Measurements from ENCODE around the gene RRP7A. TPM values are rescaled to one million over a fixed set of nuclear protein-coding genes. Genes with fewer than 3 reads are reported as not detected.
"Not testable (repeated sequence)": the region's sequence is repeated elsewhere in the genome, so short reads cannot be mapped to it uniquely, and the experiment has no call there.

Gene RRP7A
- total RNA-seq, 2 donors from 2014 or later: 63.8 to 98.0 TPM

GRCh38 chr22:42528591-42529307 lies 9.2 kb upstream of the RRP7A start:
- no peak overlapping the region for H3K4me3 ChIP-seq (ENCODE audit: low read length)
- no peaks in the 10 kb centered on the region for H3K4me1 ChIP-seq (ENCODE audit: control insufficient read depth, insufficient read depth, low read length)
- H3K9ac ChIP-seq (ENCODE audit: extremely low read depth, low read length, poor library complexity, severe bottlenecking): no peak overlapping the region
- no peaks in the 10 kb centered on the region for H3K27me3 ChIP-seq (ENCODE audit: control insufficient read depth, insufficient read depth, low read length, poor library complexity, severe bottlenecking)
- H3K27ac Mint-ChIP-seq: no peak overlapping the region
- H3K36me3 Mint-ChIP-seq (ENCODE audit: low read depth): no peaks in the 10 kb centered on the region
- WGBS, 2 experiments (ENCODE audit: insufficient coverage in 1 of 2, insufficient read length in 1 of 2): 90 to 94% methylated on average over 2 to 11 of the region's 11 CpGs
- H3K36me3 ChIP-seq (ENCODE audit: control insufficient read depth, insufficient read depth, low read length): no peaks in the 10 kb centered on the region
- no peak overlapping the region for H3K4me3 Mint-ChIP-seq
- no peak overlapping the region for H3K27ac ChIP-seq (ENCODE audit: low read depth, low read length)
- no peak for DNase-seq
- no peaks in the 10 kb centered on the region for H3K4me1 Mint-ChIP-seq
- TF ChIP-seq CTCF (conservative IDR thresholded peaks at IDR 0.05): no peak
- peaks cover 8% of the 10 kb centered on the region for H3K9me3 ChIP-seq (ENCODE audit: control insufficient read depth, low read length)
- H3K27me3 Mint-ChIP-seq (ENCODE audit: insufficient read depth): peaks cover 27% of the 10 kb centered on the region
- peaks cover 6% of the 10 kb centered on the region for H3K9me3 Mint-ChIP-seq

DNA sequence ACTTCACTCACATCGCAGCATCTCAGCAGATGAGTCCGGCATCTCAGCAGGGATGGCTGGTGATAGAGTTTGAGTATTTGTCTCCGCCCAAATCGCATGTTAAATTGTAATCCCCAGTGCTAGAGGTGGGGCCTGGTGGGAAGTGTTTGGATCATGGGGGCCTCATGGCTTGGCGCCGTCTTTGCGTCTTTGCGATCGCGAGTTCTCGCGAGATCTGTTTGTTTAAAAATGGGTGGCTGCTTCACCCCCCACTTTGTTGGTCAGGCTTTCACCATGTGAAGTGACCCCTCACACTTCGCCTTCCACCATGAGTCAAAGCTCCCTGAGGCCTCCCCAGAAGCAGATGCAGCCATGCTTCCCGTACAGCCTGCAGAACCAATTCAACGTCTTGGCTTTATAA lies 3.0 kb upstream of the RRP7A start:
- H3K27ac ChIP-seq (ENCODE audit: low read depth, low read length): no peak overlapping the region
- no peak overlapping the region for H3K4me3 ChIP-seq (ENCODE audit: low read length)
- H3K4me3 Mint-ChIP-seq: no peak overlapping the region
- H3K9ac ChIP-seq (ENCODE audit: extremely low read depth, low read length, poor library complexity, severe bottlenecking): no peak overlapping the region
- peaks cover 5% of the 10 kb centered on the region for H3K36me3 Mint-ChIP-seq (ENCODE audit: low read depth)
- WGBS, 2 experiments (ENCODE audit: insufficient coverage in 1 of 2, insufficient read length in 1 of 2): 96 to 99% methylated on average over 12 to 15 of the region's 15 CpGs
- no peaks in the 10 kb centered on the region for H3K4me1 ChIP-seq (ENCODE audit: control insufficient read depth, insufficient read depth, low read length)
- H3K27me3 ChIP-seq (ENCODE audit: control insufficient read depth, insufficient read depth, low read length, poor library complexity, severe bottlenecking): no peaks in the 10 kb centered on the region
- no peak for TF ChIP-seq CTCF (conservative IDR thresholded peaks at IDR 0.05)
- H3K9me3 ChIP-seq (ENCODE audit: control insufficient read depth, low read length): peaks cover 8% of the 10 kb centered on the region
- no peak for DNase-seq
- H3K27me3 Mint-ChIP-seq (ENCODE audit: insufficient read depth): peaks cover 12% of the 10 kb centered on the region
- H3K36me3 ChIP-seq (ENCODE audit: control insufficient read depth, insufficient read depth, low read length): peaks cover 4% of the 10 kb centered on the region
- peaks cover 9% of the 10 kb centered on the region for H3K4me1 Mint-ChIP-seq
- peaks cover 6% of the 10 kb centered on the region for H3K9me3 Mint-ChIP-seq
- no peak overlapping the region for H3K27ac Mint-ChIP-seq

GRCh38 chr22:42521228-42521546 lies 1.6 kb upstream of the RRP7A start:
- TF ChIP-seq CTCF (conservative IDR thresholded peaks at IDR 0.05): no peak
- H3K4me3 Mint-ChIP-seq: peak overlapping the region; percentile 96
- peaks cover 14% of the 10 kb centered on the region for H3K36me3 Mint-ChIP-seq (ENCODE audit: low read depth)
- 95% methylated on average over 7 to 9 of the region's 9 CpGs for WGBS, 2 experiments (ENCODE audit: insufficient coverage in 1 of 2, insufficient read length in 1 of 2)
- no peak overlapping the region for H3K27ac Mint-ChIP-seq
- Histone ChIP-seq H3K4me3 (ENCODE audit: low read length) (no peak overlapping the region), H3K27ac (ENCODE audit: low read depth, low read length) (no peak overlapping the region), H3K4me1 (ENCODE audit: control insufficient read depth, insufficient read depth, low read length) (no peaks in the 10 kb centered on the region), H3K9me3 (ENCODE audit: control insufficient read depth, low read length) (peaks cover 8% of the 10 kb centered on the region), H3K9ac (ENCODE audit: extremely low read depth, low read length, poor library complexity, severe bottlenecking) (no peak overlapping the region), H3K27me3 (ENCODE audit: control insufficient read depth, insufficient read depth, low read length, poor library complexity, severe bottlenecking) (no peaks in the 10 kb centered on the region), H3K36me3 (ENCODE audit: control insufficient read depth, insufficient read depth, low read length) (peaks cover 14% of the 10 kb centered on the region)
- peaks cover 10% of the 10 kb centered on the region for H3K27me3 Mint-ChIP-seq (ENCODE audit: insufficient read depth)
- DNase-seq: no peak
- H3K4me1 Mint-ChIP-seq: peaks cover 9% of the 10 kb centered on the region
- peaks cover 6% of the 10 kb centered on the region for H3K9me3 Mint-ChIP-seq

GRCh38 chr22:42518638-42519524 lies 715 bp downstream of the RRP7A start:
- not testable (repeated sequence) for H3K27ac ChIP-seq (ENCODE audit: low read depth, low read length); H3K9me3 ChIP-seq (ENCODE audit: control insufficient read depth, low read length); H3K27me3 Mint-ChIP-seq (ENCODE audit: insufficient read depth); H3K4me1 Mint-ChIP-seq; H3K4me1 ChIP-seq (ENCODE audit: control insufficient read depth, insufficient read depth, low read length); H3K27me3 ChIP-seq (ENCODE audit: control insufficient read depth, insufficient read depth, low read length, poor library complexity, severe bottlenecking); H3K9me3 Mint-ChIP-seq; DNase-seq
- Mint-ChIP-seq H3K27ac (peak overlapping the region; percentile 93), H3K4me3 (peak overlapping the region; percentile 96), H3K36me3 (ENCODE audit: low read depth) (peaks cover 25% of the 10 kb centered on the region)
- Histone ChIP-seq H3K9ac (ENCODE audit: extremely low read depth, low read length, poor library complexity, severe bottlenecking) (peak overlapping the region; percentile 67), H3K4me3 (ENCODE audit: low read length) (peak overlapping the region; percentile 79), H3K36me3 (ENCODE audit: control insufficient read depth, insufficient read depth, low read length) (peaks cover 16% of the 10 kb centered on the region)
- WGBS, 2 experiments (ENCODE audit: insufficient coverage in 1 of 2, insufficient read length in 1 of 2): 27 to 67% methylated on average over 1 to 14 of the region's 28 CpGs

DNA sequence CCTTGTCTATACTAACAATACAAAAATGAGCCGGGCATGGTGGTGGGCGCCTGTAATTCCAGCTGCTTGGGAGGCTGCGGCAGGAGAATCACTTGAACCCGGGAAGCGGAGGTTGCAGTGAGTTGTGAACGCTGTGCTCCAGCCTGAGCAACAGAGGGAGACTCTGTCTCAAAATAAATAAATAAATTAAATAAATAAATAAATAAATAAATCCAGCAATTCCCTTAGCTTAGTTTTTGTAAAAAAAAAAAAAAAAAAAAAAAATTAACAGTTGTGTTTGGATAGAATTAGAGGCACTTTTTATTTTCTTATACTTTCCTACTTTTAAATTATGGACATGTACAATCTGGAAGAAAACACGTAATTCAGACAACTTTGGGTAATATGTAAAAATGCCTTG lies 2.5 kb downstream of the RRP7A start:
- H3K27ac Mint-ChIP-seq; H3K9me3 ChIP-seq (ENCODE audit: control insufficient read depth, low read length); H3K4me1 ChIP-seq (ENCODE audit: control insufficient read depth, insufficient read depth, low read length); DNase-seq; H3K4me3 ChIP-seq (ENCODE audit: low read length); H3K27me3 Mint-ChIP-seq (ENCODE audit: insufficient read depth); H3K27ac ChIP-seq (ENCODE audit: low read depth, low read length); H3K9ac ChIP-seq (ENCODE audit: extremely low read depth, low read length, poor library complexity, severe bottlenecking); H3K9me3 Mint-ChIP-seq; H3K27me3 ChIP-seq (ENCODE audit: control insufficient read depth, insufficient read depth, low read length, poor library complexity, severe bottlenecking); H3K4me3 Mint-ChIP-seq: not testable (repeated sequence)
- H3K36me3 ChIP-seq (ENCODE audit: control insufficient read depth, insufficient read depth, low read length): peaks cover 20% of the 10 kb centered on the region
- WGBS, 2 experiments (ENCODE audit: insufficient coverage in 1 of 2, insufficient read length in 1 of 2): 95 to 98% methylated on average over 4 to 7 of the region's 7 CpGs
- Mint-ChIP-seq H3K4me1 (peaks cover 11% of the 10 kb centered on the region), H3K36me3 (ENCODE audit: low read depth) (peaks cover 30% of the 10 kb centered on the region)
